ENCODE measurements around the gene VWA2.

VWA2 gene

GRCh38 chr10:114278140-114278883 is 39.3 kb downstream of the VWA2 start:
- DNase-seq = no peak

- no peak for DNase-seq
Measured at GRCh38 chr10:114278884-114279191, 39.8 kb downstream of the VWA2 start.

GRCh38 chr10:114279289-114279688 is 40.2 kb downstream of the VWA2 start:
- no peak for DNase-seq

- no peak for DNase-seq
Measured at GRCh38 chr10:114279901-114280644, 41.0 kb downstream of the VWA2 start.

GRCh38 chr10:114281006-114281405 is 42.0 kb downstream of the VWA2 start:
- no peak for DNase-seq

GRCh38 chr10:114281461-114281860 is 42.4 kb downstream of the VWA2 start:
- DNase-seq = no peak

- no peak for DNase-seq
Measured at GRCh38 chr10:114282526-114282925, 43.5 kb downstream of the VWA2 start.

- DNase-seq = no peak
Measured at GRCh38 chr10:114283091-114283490, 44.0 kb downstream of the VWA2 start.

- no peak for DNase-seq
Measured at GRCh38 chr10:114283535-114284234, 44.6 kb downstream of the VWA2 start.

GRCh38 chr10:114284346-114285071 is 45.5 kb downstream of the VWA2 start:
- DNase-seq = no peak

GRCh38 chr10:114285961-114286441 is 46.9 kb downstream of the VWA2 start:
- no peak for DNase-seq

GRCh38 chr10:114286921-114287320 is 47.9 kb downstream of the VWA2 start:
- no peak for DNase-seq

- no peak for DNase-seq
Measured at GRCh38 chr10:114288424-114289095, 49.5 kb downstream of the VWA2 start.

- DNase-seq = no peak
Measured at GRCh38 chr10:114289096-114289436, 50.0 kb downstream of the VWA2 start.

GRCh38 chr10:114290038-114290437 is 51.0 kb downstream of the VWA2 start:
- DNase-seq = no peak

GRCh38 chr10:114291076-114291475 is 52.0 kb downstream of the VWA2 start:
- DNase-seq = no peak

GRCh38 chr10:114291516-114291915 is 52.5 kb downstream of the VWA2 start:
- no peak for DNase-seq

- DNase-seq = no peak
Measured at GRCh38 chr10:114293075-114293474, 54.0 kb downstream of the VWA2 start.

- DNase-seq = no peak
Measured at GRCh38 chr10:114294549-114294948, 55.5 kb downstream of the VWA2 start.

GRCh38 chr10:114295393-114295792 is 56.3 kb downstream of the VWA2 start:
- DNase-seq = no peak

GRCh38 chr10:114297136-114297705 is 58.2 kb downstream of the VWA2 start:
- DNase-seq = no peak

GRCh38 chr10:114300036-114300645 is 61.1 kb downstream of the VWA2 start:
- no peak for DNase-seq
